Neural progenitor cell (in vitro differentiated cells): ENCODE results near the gene MRPS15. TPM values are rescaled to one million over a fixed set of nuclear protein-coding genes. Genes with fewer than 3 reads are reported as not detected.

Experiments used
- DNase-seq: peaks from one replicate; pipeline ENCODE4 v3.0.0-alpha.2; 2016; ENCODE audit warnings: low spot score
- H2AFZ ChIP-seq: fragments of 200-600 bp; sonication (generic); replicated peaks from 2 replicates; pipeline ENCODE4 v1.6.1; 2016; ENCODE audit warnings: antibody characterized with exemption
- H3F3A ChIP-seq: fragments of 200-600 bp; sonication (generic); 2 replicates; pipeline ENCODE4 v1.6.1; 2016; ENCODE audit warnings: antibody characterized with exemption, low read depth
- H3K27ac ChIP-seq: fragments of 200-600 bp; sonication (generic); 2 replicates; pipeline ENCODE4 v1.5.1; 2016; ENCODE audit warnings: mild to moderate bottlenecking
- H3K27me3 ChIP-seq: fragments of 200-600 bp; sonication (generic); 2 replicates; pipeline ENCODE4 v1.6.1; 2016; ENCODE audit warnings: mild to moderate bottlenecking, moderate library complexity
- H3K36me3 ChIP-seq: fragments of 200-600 bp; sonication (generic); 2 replicates; pipeline ENCODE4 v1.5.1; 2016
- H3K4me1 ChIP-seq: fragments of 200-600 bp; sonication (generic); 2 replicates; pipeline ENCODE4 v1.6.1; 2016; ENCODE audit warnings: mixed run types
- H3K4me2 ChIP-seq: fragments of 200-600 bp; sonication (generic); 2 replicates; pipeline ENCODE4 v1.6.1; 2016
- H3K4me3 ChIP-seq: fragments of 200-600 bp; sonication (generic); 2 replicates; pipeline ENCODE4 v1.5.1; 2016
- H3K79me2 ChIP-seq: fragments of 200-600 bp; sonication (generic); 2 replicates; pipeline ENCODE4 v1.6.1; 2016; ENCODE audit warnings: low read depth
- H3K9ac ChIP-seq: fragments of 200-600 bp; sonication (generic); 2 replicates; pipeline ENCODE4 v1.6.1; 2016
- H3K9me3 ChIP-seq: fragments of 200-600 bp; sonication (generic); 2 replicates; pipeline ENCODE4 v1.5.1; 2016; ENCODE audit warnings: low read depth
- H4K20me1 ChIP-seq: fragments of 200-600 bp; sonication (generic); 2 replicates; pipeline ENCODE4 v1.6.1; 2016; ENCODE audit warnings: low read depth
- H3K27ac Mint-ChIP-seq: 3 replicates; pipeline ENCODE4 v1.8.0; 2021; ENCODE audit warnings: mixed read lengths
- H3K27me3 Mint-ChIP-seq: 2 replicates; pipeline ENCODE4 v1.8.0; 2022; ENCODE audit warnings: low read depth, mild to moderate bottlenecking, inconsistent platforms, moderate library complexity, mixed read lengths; ENCODE audit not compliant: insufficient read depth
- H3K36me3 Mint-ChIP-seq: 3 replicates; pipeline ENCODE4 v1.8.0; 2021; ENCODE audit warnings: mixed read lengths
- H3K4me1 Mint-ChIP-seq: 3 replicates; pipeline ENCODE4 v1.8.0; 2021; ENCODE audit warnings: mixed read lengths
- H3K4me3 Mint-ChIP-seq: 3 replicates; pipeline ENCODE4 v1.8.0; 2021; ENCODE audit warnings: mild to moderate bottlenecking, moderate library complexity, mixed read lengths
- H3K9me3 Mint-ChIP-seq: 3 replicates; pipeline ENCODE4 v1.8.0; 2020; ENCODE audit warnings: mixed read lengths
- EZH2 ChIP-seq: fragments of 200-600 bp; sonication (generic); IDR thresholded peaks from 2 replicates; pipeline ENCODE4 v1.6.1; 2017; ENCODE audit warnings: antibody characterized with exemption, mild to moderate bottlenecking, moderate library complexity
- EZH2phosphoT487 ChIP-seq: fragments of 200-600 bp; sonication (generic); IDR thresholded peaks from 2 replicates; pipeline ENCODE4 v1.6.1; 2017; ENCODE audit warnings: antibody characterized with exemption
- total RNA-seq: library from RNA; depleted of rRNA; stranded (reverse); fragments of >200 nt; gene quantifications from 2 replicates; pipeline ENCODE4 v1.2.3, GENCODE V29; 2015; ENCODE audit warnings: low replicate concordance
- TF ChIP-seq, protein P1 (sequence below): fragments of 200-600 bp; sonication (generic); IDR thresholded peaks from 2 replicates; pipeline ENCODE4 v1.5.1; 2017; ENCODE audit warnings: antibody characterized with exemption, mild to moderate bottlenecking

MRPS15 gene
- total RNA-seq, 1 donor from 2014 or later = 109 TPM

DNA sequence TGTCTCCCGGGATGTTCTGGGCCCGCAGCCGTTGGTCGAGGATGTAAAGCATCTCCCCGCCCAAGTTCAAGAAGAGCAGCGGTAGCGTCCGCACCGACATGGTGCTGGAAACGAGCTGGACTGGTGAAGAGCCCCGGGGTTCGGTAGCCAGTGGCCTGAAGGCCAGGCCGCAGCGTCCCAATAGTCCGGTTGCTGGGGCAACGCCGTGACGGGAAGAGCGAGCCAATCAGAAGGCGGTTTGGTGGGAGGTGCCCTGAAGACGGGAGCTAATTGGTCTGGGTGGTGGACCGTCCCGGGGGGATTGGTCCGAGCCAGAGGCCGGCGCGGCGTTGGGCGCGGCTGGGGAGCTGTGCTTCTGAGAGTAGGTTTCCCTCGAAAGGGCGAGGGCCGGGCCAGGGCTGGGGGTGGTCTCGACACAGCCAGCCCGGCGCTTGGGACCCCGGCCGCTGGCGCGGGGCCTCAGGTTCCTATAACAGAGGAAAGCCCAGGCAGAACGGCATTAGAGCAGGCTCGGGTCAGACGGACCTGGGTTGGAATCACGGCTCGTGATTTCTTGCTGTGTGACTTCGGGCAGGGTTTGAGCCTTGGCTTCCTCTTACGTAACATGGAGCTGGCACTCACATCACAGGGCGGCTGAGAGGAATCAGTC lies 13.8 kb downstream of the MRPS15 start, which contains the start of gene OSCP1:
Gene OSCP1, minus strand, starts transcription at position 182 of the 649 bp plus-strand sequence. Its CDS starts 82 bp downstream, at position 100.
- H3K27ac Mint-ChIP-seq = peak within 1 kb of the TSS; percentile 98
- no peaks in the 10 kb centered on the region for H3K9me3 Mint-ChIP-seq
- H3K4me1 Mint-ChIP-seq = peaks cover 32% of the 10 kb centered on the region
- Histone ChIP-seq H3K4me3 (peak within 1 kb of the TSS; percentile 58), H3K4me1 (no peaks in the 10 kb centered on the region), H3K9ac (peak within 1 kb of the TSS; percentile 46), H3K36me3 (no peaks in the 10 kb centered on the region), H2AFZ (peak within 1 kb of the TSS; percentile 60), H3K79me2 (no peaks in the 10 kb centered on the region), H4K20me1 (no peaks in the 10 kb centered on the region), H3K27ac (peak within 1 kb of the TSS; percentile 69), H3K9me3 (no peaks in the 10 kb centered on the region), H3K4me2 (peak within 1 kb of the TSS; percentile 80), H3F3A (peaks cover 11% of the 10 kb centered on the region), H3K27me3 (no peaks in the 10 kb centered on the region)
- peak; percentile 98 for DNase-seq
- no peaks in the 10 kb centered on the region for H3K27me3 Mint-ChIP-seq
- peaks cover 4% of the 10 kb centered on the region for H3K36me3 Mint-ChIP-seq
- TF ChIP-seq EZH2phosphoT487 (no peak), EZH2 (no peak)
- TF ChIP-seq, protein P1, sequence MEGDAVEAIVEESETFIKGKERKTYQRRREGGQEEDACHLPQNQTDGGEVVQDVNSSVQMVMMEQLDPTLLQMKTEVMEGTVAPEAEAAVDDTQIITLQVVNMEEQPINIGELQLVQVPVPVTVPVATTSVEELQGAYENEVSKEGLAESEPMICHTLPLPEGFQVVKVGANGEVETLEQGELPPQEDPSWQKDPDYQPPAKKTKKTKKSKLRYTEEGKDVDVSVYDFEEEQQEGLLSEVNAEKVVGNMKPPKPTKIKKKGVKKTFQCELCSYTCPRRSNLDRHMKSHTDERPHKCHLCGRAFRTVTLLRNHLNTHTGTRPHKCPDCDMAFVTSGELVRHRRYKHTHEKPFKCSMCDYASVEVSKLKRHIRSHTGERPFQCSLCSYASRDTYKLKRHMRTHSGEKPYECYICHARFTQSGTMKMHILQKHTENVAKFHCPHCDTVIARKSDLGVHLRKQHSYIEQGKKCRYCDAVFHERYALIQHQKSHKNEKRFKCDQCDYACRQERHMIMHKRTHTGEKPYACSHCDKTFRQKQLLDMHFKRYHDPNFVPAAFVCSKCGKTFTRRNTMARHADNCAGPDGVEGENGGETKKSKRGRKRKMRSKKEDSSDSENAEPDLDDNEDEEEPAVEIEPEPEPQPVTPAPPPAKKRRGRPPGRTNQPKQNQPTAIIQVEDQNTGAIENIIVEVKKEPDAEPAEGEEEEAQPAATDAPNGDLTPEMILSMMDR = no peak
- H3K4me3 Mint-ChIP-seq = peak within 1 kb of the TSS; percentile 96

DNA sequence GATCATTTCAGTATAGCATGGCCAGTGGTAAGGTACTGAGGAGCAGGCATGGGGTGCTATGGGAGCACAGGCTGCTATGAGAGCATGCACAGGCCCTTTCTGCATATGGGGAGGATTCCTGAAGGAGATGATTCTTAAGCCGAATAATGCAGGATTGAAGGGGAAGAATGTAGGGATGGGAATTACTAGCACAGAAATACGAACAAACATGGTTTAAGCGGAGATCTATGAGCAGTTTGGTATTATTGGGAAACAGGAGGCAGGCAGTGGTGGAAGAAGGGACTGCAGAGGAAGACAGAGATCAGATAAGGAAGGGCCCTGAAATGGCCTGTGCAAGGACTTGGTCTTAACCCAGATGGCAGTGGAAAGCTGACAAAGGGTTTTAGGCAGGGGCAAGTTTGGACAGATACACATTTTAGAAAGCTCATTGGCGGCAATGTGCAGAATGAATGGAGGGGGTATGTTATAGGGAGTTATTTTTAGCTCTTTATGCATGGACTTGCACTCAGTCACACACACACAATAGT lies 15.6 kb downstream of the MRPS15 start:
- Histone ChIP-seq H3K36me3 (no peaks in the 10 kb centered on the region), H3K9ac (peak overlapping the region; percentile 10), H3K27ac (no peak overlapping the region), H3K9me3 (no peaks in the 10 kb centered on the region), H4K20me1 (no peaks in the 10 kb centered on the region), H3K4me3 (no peak overlapping the region), H3F3A (peaks cover 17% of the 10 kb centered on the region), H3K4me1 (peaks cover 8% of the 10 kb centered on the region), H3K4me2 (no peak overlapping the region), H3K79me2 (no peaks in the 10 kb centered on the region), H2AFZ (no peak overlapping the region), H3K27me3 (no peaks in the 10 kb centered on the region)
- TF ChIP-seq, protein P1 = no peak
- DNase-seq = no peak
- H3K27me3 Mint-ChIP-seq = no peaks in the 10 kb centered on the region
- peaks cover 4% of the 10 kb centered on the region for H3K36me3 Mint-ChIP-seq
- H3K9me3 Mint-ChIP-seq = no peaks in the 10 kb centered on the region
- H3K4me1 Mint-ChIP-seq = peaks cover 37% of the 10 kb centered on the region
- no peak overlapping the region for H3K27ac Mint-ChIP-seq
- H3K4me3 Mint-ChIP-seq = peak overlapping the region; percentile 96

DNA sequence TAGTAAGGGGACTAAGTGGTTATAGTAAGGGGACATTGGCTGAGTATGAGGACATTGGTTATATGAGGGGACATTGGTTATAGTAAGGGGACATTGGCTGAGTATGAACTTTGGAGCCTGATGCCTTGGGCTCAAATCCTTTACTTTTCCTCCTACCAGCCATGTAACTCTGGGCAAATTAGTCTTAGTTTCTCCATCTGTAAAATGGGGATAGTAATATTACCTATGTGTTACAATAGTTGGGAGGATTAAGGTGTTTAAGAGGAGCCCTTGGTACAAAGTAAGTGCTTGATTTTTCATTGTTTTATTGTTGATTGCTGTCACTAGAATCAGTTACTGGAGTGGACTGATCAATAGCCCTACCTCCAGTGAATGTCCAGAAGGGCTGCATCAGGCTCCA lies 16.7 kb downstream of the MRPS15 start:
- no peaks in the 10 kb centered on the region for H3K27me3 ChIP-seq
- H3K9me3 ChIP-seq = no peaks in the 10 kb centered on the region
- H3K9me3 Mint-ChIP-seq = no peaks in the 10 kb centered on the region
- no peaks in the 10 kb centered on the region for H3K79me2 ChIP-seq
- H3K36me3 ChIP-seq = no peaks in the 10 kb centered on the region
- H3K4me1 ChIP-seq = peaks cover 8% of the 10 kb centered on the region
- H4K20me1 ChIP-seq = no peaks in the 10 kb centered on the region
- no peak overlapping the region for H3K27ac Mint-ChIP-seq
- H3K36me3 Mint-ChIP-seq = peaks cover 4% of the 10 kb centered on the region
- H3K4me2 ChIP-seq = no peak overlapping the region
- peaks cover 36% of the 10 kb centered on the region for H3K4me1 Mint-ChIP-seq
- no peak overlapping the region for H3K4me3 Mint-ChIP-seq
- no peak overlapping the region for H3K4me3 ChIP-seq
- TF ChIP-seq, protein P1 = no peak
- no peak for TF ChIP-seq EZH2
- no peak for TF ChIP-seq EZH2phosphoT487
- no peak overlapping the region for H3K27ac ChIP-seq
- H3K27me3 Mint-ChIP-seq = no peaks in the 10 kb centered on the region
- no peak overlapping the region for H2AFZ ChIP-seq
- no peak overlapping the region for H3K9ac ChIP-seq
- peaks cover 17% of the 10 kb centered on the region for H3F3A ChIP-seq
- DNase-seq = no peak
